HepG2 (cell line): Measurements from ENCODE around the gene GAGE12F. TPM values are rescaled to one million over a fixed set of nuclear protein-coding genes. Genes with fewer than 3 reads are reported as not detected.

Source experiments
- BCL6 ChIP-seq: IDR thresholded peaks from 2 replicates; pipeline ENCODE4 v1.6.1; 2016; ENCODE audit warnings: missing genetic modification reagents, missing compliant biosample characterization
- FIP1L1 ChIP-seq: fragments of 200-400 bp; formaldehyde crosslinking; IDR thresholded peaks from 2 replicates; pipeline ENCODE4 v1.6.1; 2018; ENCODE audit warnings: low read depth, mild to moderate bottlenecking, low read length, moderate library complexity, borderline replicate concordance; ENCODE audit not compliant: insufficient read depth
- GLI4 ChIP-seq: sonication (generic); formaldehyde crosslinking; IDR thresholded peaks from 2 replicates; pipeline ENCODE4 v1.5.1; 2020; ENCODE audit warnings: missing genetic modification reagents, mild to moderate bottlenecking, moderate library complexity, borderline replicate concordance
- GTF2F1 ChIP-seq: fragments of 150-350 bp; IDR thresholded peaks from 2 replicates; pipeline ENCODE4 v1.6.1; 2014; ENCODE audit warnings: low read length
- HNF1B ChIP-seq: sonication (generic); formaldehyde crosslinking; IDR thresholded peaks from 2 replicates; pipeline ENCODE4 v1.5.1; 2020; ENCODE audit warnings: mild to moderate bottlenecking, moderate library complexity, missing genetic modification reagents
- IRX3 ChIP-seq: sonication (generic); formaldehyde crosslinking; IDR thresholded peaks from 2 replicates; pipeline ENCODE4 v1.8.1; 2023; ENCODE audit warnings: mild to moderate bottlenecking, low read depth, missing genetic modification reagents, borderline replicate concordance
- MAX ChIP-seq: IDR thresholded peaks from 2 replicates; pipeline ENCODE4 v1.6.1; 2012; ENCODE audit warnings: inconsistent platforms
- MBD4 ChIP-seq: IDR thresholded peaks from 2 replicates; pipeline ENCODE4 v1.6.1; 2012; ENCODE audit warnings: low read length, inconsistent platforms, borderline replicate concordance
- MTA3 ChIP-seq: sonication (generic); formaldehyde crosslinking; IDR thresholded peaks from 2 replicates; pipeline ENCODE4 v1.4.0; 2020; ENCODE audit warnings: missing genetic modification reagents
- MXD3 ChIP-seq: IDR thresholded peaks from 2 replicates; pipeline ENCODE4 v1.6.1; 2016; ENCODE audit warnings: mild to moderate bottlenecking, missing biosample characterization, missing genetic modification reagents
- PCBP1 ChIP-seq: fragments of 200-400 bp; formaldehyde crosslinking; IDR thresholded peaks from 2 replicates; pipeline ENCODE4 v1.6.1; 2017; ENCODE audit warnings: mild to moderate bottlenecking, low read depth, low read length, borderline replicate concordance
- POLR2A ChIP-seq, 2 experiments: IDR thresholded peaks; 2 replicates each; pipeline ENCODE4 v1.6.1; 2011; ENCODE audit warnings: low read depth in 2 of 2, low read length in 2 of 2, mild to moderate bottlenecking in 1 of 2, moderate library complexity in 1 of 2; ENCODE audit not compliant: insufficient read depth in 1 of 2
- RARA ChIP-seq: IDR thresholded peaks from 2 replicates; pipeline ENCODE4 v1.6.1; 2016; ENCODE audit warnings: missing genetic modification reagents, missing compliant biosample characterization
- RXRB ChIP-seq: IDR thresholded peaks from 2 replicates; pipeline ENCODE4 v1.6.1; 2016; ENCODE audit warnings: borderline replicate concordance, missing genetic modification reagents, missing compliant biosample characterization
- SIN3B ChIP-seq: fragments of 150-350 bp; IDR thresholded peaks from 2 replicates; pipeline ENCODE4 v1.6.1; 2014; ENCODE audit warnings: low read length
- TCF7L2 ChIP-seq: IDR thresholded peaks from 2 replicates; pipeline ENCODE4 v1.6.1; 2011; ENCODE audit warnings: mild to moderate bottlenecking, low read depth, low read length, moderate library complexity
- TRIM24 ChIP-seq: sonication (generic); formaldehyde crosslinking; IDR thresholded peaks from 2 replicates; pipeline ENCODE4 v1.8.0; 2022; ENCODE audit warnings: mild to moderate bottlenecking, missing genetic modification reagents
- XBP1 ChIP-seq: sonication (generic); formaldehyde crosslinking; IDR thresholded peaks from 2 replicates; pipeline ENCODE4 v1.5.0; 2020; ENCODE audit warnings: missing genetic modification reagents
- ZFP1 ChIP-seq: IDR thresholded peaks from 2 replicates; pipeline ENCODE4 v1.6.1; 2016
- ZFP36L1 ChIP-seq: sonication (generic); formaldehyde crosslinking; IDR thresholded peaks from 2 replicates; pipeline ENCODE4 v1.8.0; 2022; ENCODE audit warnings: mild to moderate bottlenecking, missing genetic modification reagents, moderate library complexity
- ZHX2 ChIP-seq, 2 experiments: sonication (generic) in 1 of 2; formaldehyde crosslinking in 1 of 2; IDR thresholded peaks; 2 replicates each; pipeline versions ENCODE4 v1.6.1 to v1.9.0; 2014 to 2022; ENCODE audit warnings: antibody characterized with exemption in 1 of 2, borderline replicate concordance in 1 of 2, inconsistent platforms in 1 of 2, low read depth in 1 of 2, missing genetic modification reagents in 1 of 2
- ZNF430 ChIP-seq: sonication (generic); formaldehyde crosslinking; IDR thresholded peaks from 2 replicates; pipeline ENCODE4 v1.9.0; 2021; ENCODE audit warnings: mild to moderate bottlenecking, missing genetic modification reagents
- ZNF614 ChIP-seq: IDR thresholded peaks from 2 replicates; pipeline ENCODE4 v1.6.1; 2018; ENCODE audit warnings: missing biosample characterization, missing genetic modification reagents, inconsistent platforms, borderline replicate concordance
- ZNF747 ChIP-seq: sonication (generic); formaldehyde crosslinking; IDR thresholded peaks from 2 replicates; pipeline ENCODE4 v1.8.1; 2023; ENCODE audit warnings: missing genetic modification reagents, mild to moderate bottlenecking, borderline replicate concordance
- polyA plus RNA-seq, 8 experiments: library from polyadenylated mRNA; depleted of rRNA in 3 of 8; stranded (reverse) in 7 of 8; unstranded in 1 of 8; fragments of >200 nt; fragmentation: Illumina TruSeq in 4 of 8; extraction: Trizol in 4 of 8; gene quantifications; 2 replicates each; pipeline versions ENCODE4 v1.2.1 to v1.2.3, GENCODE V29; 2011 to 2016; ENCODE audit warnings: low read depth in 4 of 8, missing spikeins in 1 of 8, mixed read lengths in 1 of 8; ENCODE audit not compliant: insufficient read depth in 1 of 8
- total RNA-seq, 5 experiments: library from RNA; depleted of rRNA; stranded (reverse); fragments of >200 nt; fragmentation: Illumina TruSeq; extraction: Trizol; gene quantifications; 2 replicates each; pipeline ENCODE4 v1.2.3, GENCODE V29; 2016; ENCODE audit warnings: low read depth in 1 of 5

The GAGE12F gene
- total and polyA plus RNA-seq, 2 of the 13 experiments (the other 11 are each of a cell fraction or from before 2014, with no cell fraction given), result not detected

- TF ChIP-seq ZNF747 (CRISPR knock-in tag), result no peak
- no peak for TF ChIP-seq XBP1 (CRISPR knock-in tag)
- TF ChIP-seq HNF1B, result no peak
- no peak for TF ChIP-seq MBD4
- peak; percentile 77; the same call in 1 of the 2 replicates for TF ChIP-seq TRIM24 (CRISPR knock-in tag)
- TF ChIP-seq POLR2A (IDR thresholded peaks at IDR 0.05; ENCODE audit: insufficient read depth in 1 of 2, low read depth in 2 of 2, low read length in 2 of 2), result no peak
- no peak for TF ChIP-seq GLI4
- no peak for TF ChIP-seq SIN3B
- peak; percentile 59 for TF ChIP-seq RARA (CRISPR knock-in tag)
- TF ChIP-seq ZNF614 (CRISPR knock-in tag), result no peak
- no peak for TF ChIP-seq MXD3 (CRISPR knock-in tag)
- peak; percentile 28; the same call in 1 of the 2 replicates for TF ChIP-seq BCL6 (CRISPR knock-in tag)
- no peak for TF ChIP-seq ZFP1
- no peak for TF ChIP-seq ZFP36L1 (CRISPR knock-in tag)
- TF ChIP-seq PCBP1, result no peak
- no peak for TF ChIP-seq FIP1L1
- peak; percentile 43; the same call in 1 of the 2 replicates for TF ChIP-seq RXRB (CRISPR knock-in tag)
- no peak for TF ChIP-seq GTF2F1
- TF ChIP-seq TCF7L2, result no peak
- no peak for TF ChIP-seq MTA3 (CRISPR knock-in tag)
- no peak for TF ChIP-seq ZHX2 (IDR thresholded peaks at IDR 0.05; ENCODE audit: low read depth)
- TF ChIP-seq ZHX2 (CRISPR knock-in tag; IDR thresholded peaks at IDR 0.05; ENCODE audit: borderline replicate concordance), result no peak
- TF ChIP-seq MAX, result 0 out of 2 replicates have a peak, but pooled peaks have one; percentile 18
- no peak for TF ChIP-seq ZNF430 (CRISPR knock-in tag)
- TF ChIP-seq IRX3, result no peak
Measured at GRCh38 chrX:49610718-49611310, 50.2 kb downstream of the GAGE12F start (continued).
